HepG2 (cell line): ENCODE data around the gene ADGRG6. TPM values are rescaled to one million over a fixed set of nuclear protein-coding genes. Genes with fewer than 3 reads are reported as not detected.

Experiments
- ATAC-seq: fragments of 200-7000 bp; cut with Tn5 transposase; 3 replicates; pipeline ENCODE4 v1.9.1; 2020; ENCODE audit warnings: mild to moderate bottlenecking, moderate library complexity
- BruUV-seq: library from RNA; stranded (reverse); fragments of 400-500 nt; replicated peaks from 2 replicates; lab custom pipeline; 2021; lab: Mats Ljungman, UMichigan
- CTCF ChIA-PET: fragments of 300-600 bp; formaldehyde crosslinking; extraction: SDS; loops from one replicate; lab custom pipeline; 2021; ENCODE audit warnings: low total read pairs, inconsistent platforms, low intra/inter-chr PET ratio; lab: Yijun Ruan, JAX
- POLR2A ChIA-PET: fragments of 350-600 bp; sonication (Branson Sonifier 250); formaldehyde crosslinking; loops from one replicate; lab custom pipeline; 2020; ENCODE audit warnings: antibody characterized with exemption, inconsistent platforms; lab: Yijun Ruan, JAX
- DNase-seq: peaks from one replicate; pipeline ENCODE4 v3.0.0-alpha.2; 2015; ENCODE audit warnings: low spot score
- FAIRE-seq: peaks from 3 replicates; lab custom pipeline; 2011; peaks lifted over from hg19 to GRCh38; lab: Jason Lieb, UNC
- H2AFZ ChIP-seq: one replicate; pipeline ENCODE4 v1.6.1; 2011; ENCODE audit warnings: low read length, inconsistent platforms
- H3K27ac ChIP-seq: fragments of 300-600 bp; 3 replicates; pipeline ENCODE4 v1.8.0; 2011; ENCODE audit warnings: mixed run types, mild to moderate bottlenecking, mixed read lengths, low read length, inconsistent platforms; ENCODE audit not compliant: insufficient read depth; ENCODE audit errors: extremely low read length
- H3K27me3 ChIP-seq, 2 experiments: fragments of 200-600 bp in 1 of 2; 2 replicates in 1 of 2; 3 replicates in 1 of 2; pipeline versions ENCODE4 v1.6.0 to v1.8.0; 2011; ENCODE audit warnings: low read length in 2 of 2, mild to moderate bottlenecking in 2 of 2, moderate library complexity in 2 of 2, inconsistent platforms in 1 of 2; ENCODE audit not compliant: insufficient read depth in 2 of 2, control insufficient read depth in 1 of 2
- H3K36me3 ChIP-seq, 2 experiments: fragments of 200-600 bp in 1 of 2; replicated peaks in 1 of 2; 2 replicates in 1 of 2; 3 replicates in 1 of 2; pipeline versions ENCODE4 v1.5.1 to v1.8.0; 2011; ENCODE audit warnings: low read length in 2 of 2, inconsistent platforms in 1 of 2; ENCODE audit not compliant: insufficient read depth in 2 of 2, control insufficient read depth in 1 of 2
- H3K4me1 ChIP-seq: 2 replicates; pipeline ENCODE4 v1.5.1; 2012; ENCODE audit warnings: low read length, inconsistent platforms; ENCODE audit not compliant: insufficient read depth
- H3K4me2 ChIP-seq: 2 replicates; pipeline ENCODE4 v1.6.0; 2011; ENCODE audit warnings: low read depth, low read length, inconsistent platforms
- H3K4me3 ChIP-seq, 3 experiments: fragments of 200-600 bp in 1 of 3; sonication (generic), shearing (Covaris generic) in 1 of 3; replicated peaks in 1 of 3; 2 replicates each; pipeline ENCODE4 v1.5.1; 2011 to 2016; ENCODE audit warnings: low read length in 3 of 3, inconsistent platforms in 2 of 3, low read depth in 2 of 3, mild to moderate bottlenecking in 2 of 3, control low read depth in 1 of 3, mixed read lengths in 1 of 3; ENCODE audit not compliant: insufficient read depth in 1 of 3
- H3K79me2 ChIP-seq: one replicate; pipeline ENCODE4 v1.6.1; 2011; ENCODE audit warnings: low read length, inconsistent platforms; ENCODE audit not compliant: insufficient read depth
- H3K9ac ChIP-seq: 2 replicates; pipeline ENCODE4 v1.6.0; 2011; ENCODE audit warnings: mild to moderate bottlenecking, low read depth, low read length, inconsistent platforms; ENCODE audit not compliant: insufficient read depth
- H3K9me3 ChIP-seq: 2 replicates; pipeline ENCODE4 v1.5.1; 2012; ENCODE audit warnings: mild to moderate bottlenecking, low read length
- H4K20me1 ChIP-seq: 2 replicates; pipeline ENCODE4 v1.6.0; 2011; ENCODE audit warnings: inconsistent platforms, mild to moderate bottlenecking, low read length, moderate library complexity; ENCODE audit not compliant: insufficient read depth
- ETS1 ChIP-seq: sonication (generic); formaldehyde crosslinking; IDR thresholded peaks from 2 replicates; pipeline ENCODE4 v1.4.0; 2020; ENCODE audit warnings: missing genetic modification reagents
- FOXC1 ChIP-seq: sonication (generic); formaldehyde crosslinking; IDR thresholded peaks from 2 replicates; pipeline ENCODE4 v1.8.0; 2022; ENCODE audit warnings: mild to moderate bottlenecking, missing genetic modification reagents, borderline replicate concordance
- GTF3A ChIP-seq: sonication (generic); formaldehyde crosslinking; conservative IDR thresholded peaks from 2 replicates; pipeline ENCODE4 v1.4.0; 2020; ENCODE audit warnings: mild to moderate bottlenecking, missing genetic modification reagents
- HMG20B ChIP-seq: conservative IDR thresholded peaks from 2 replicates; pipeline ENCODE4 v1.6.1; 2016; ENCODE audit warnings: missing genetic modification reagents, missing compliant biosample characterization
- JDP2 ChIP-seq: sonication (generic); formaldehyde crosslinking; IDR thresholded peaks from 2 replicates; pipeline ENCODE4 v1.8.1; 2022; ENCODE audit warnings: missing genetic modification reagents, borderline replicate concordance
- MEIS1 ChIP-seq: sonication (generic); formaldehyde crosslinking; IDR thresholded peaks from 2 replicates; pipeline ENCODE4 v1.9.0; 2021; ENCODE audit warnings: mild to moderate bottlenecking, missing genetic modification reagents, moderate library complexity, borderline replicate concordance
- PHF8 ChIP-seq: sonication (generic); formaldehyde crosslinking; IDR thresholded peaks from 2 replicates; pipeline ENCODE4 v1.5.0; 2020; ENCODE audit warnings: missing genetic modification reagents
- RARG ChIP-seq: sonication (generic); formaldehyde crosslinking; IDR thresholded peaks from 2 replicates; pipeline ENCODE4 v1.4.0; 2020; ENCODE audit warnings: low read depth, mild to moderate bottlenecking, missing genetic modification reagents
- SMAD1 ChIP-seq: sonication (generic); formaldehyde crosslinking; IDR thresholded peaks from 2 replicates; pipeline ENCODE4 v1.4.0; 2020; ENCODE audit warnings: missing genetic modification reagents, low read depth, mild to moderate bottlenecking, borderline replicate concordance
- SP4 ChIP-seq: sonication (generic); formaldehyde crosslinking; IDR thresholded peaks from 2 replicates; pipeline ENCODE4 v1.8.1; 2023; ENCODE audit warnings: mild to moderate bottlenecking, missing genetic modification reagents
- TOE1 ChIP-seq: sonication (generic); formaldehyde crosslinking; IDR thresholded peaks from 2 replicates; pipeline ENCODE4 v1.4.0; 2020; ENCODE audit warnings: mild to moderate bottlenecking, missing genetic modification reagents
- TP53 ChIP-seq: sonication (generic); formaldehyde crosslinking; conservative IDR thresholded peaks from 2 replicates; pipeline ENCODE4 v1.4.0; 2020; ENCODE audit warnings: missing genetic modification reagents
- ZBTB8A ChIP-seq: sonication (generic); formaldehyde crosslinking; IDR thresholded peaks from 2 replicates; pipeline ENCODE4 v1.4.0; 2020; ENCODE audit warnings: mild to moderate bottlenecking, low read depth, missing genetic modification reagents, borderline replicate concordance
- ZC3H4 ChIP-seq: sonication (generic); formaldehyde crosslinking; IDR thresholded peaks from 2 replicates; pipeline ENCODE4 v1.4.0; 2020; ENCODE audit warnings: missing genetic modification reagents, borderline replicate concordance
- ZNF33B ChIP-seq: sonication (generic); formaldehyde crosslinking; IDR thresholded peaks from 2 replicates; pipeline ENCODE4 v1.5.1; 2020; ENCODE audit warnings: mild to moderate bottlenecking, missing genetic modification reagents
- ZNF451 ChIP-seq: sonication (generic); formaldehyde crosslinking; IDR thresholded peaks from 2 replicates; pipeline ENCODE4 v1.5.0; 2020; ENCODE audit warnings: mild to moderate bottlenecking, missing genetic modification reagents
- ZNF780A ChIP-seq: sonication (generic); formaldehyde crosslinking; IDR thresholded peaks from 2 replicates; pipeline ENCODE4 v1.8.0; 2022; ENCODE audit warnings: mild to moderate bottlenecking, missing genetic modification reagents, moderate library complexity
- in situ Hi-C: cut with HindIII; loops from 2 replicates; pipeline ENCODE4 v1.10.0; 2017; ENCODE audit warnings: low pct_unique_long_range_greater_than_20kb; ENCODE audit not compliant: extremely low pct_ligation_motif_present
- intact Hi-C: fragments of 100-400 bp; cut with micrococcal nuclease; formaldehyde crosslinking; loops from one replicate; pipeline ENCODE4 v1.10.0; 2022; ENCODE audit not compliant: unreplicated experiment
- polyA plus RNA-seq, 8 experiments: library from polyadenylated mRNA; depleted of rRNA in 3 of 8; stranded (reverse) in 7 of 8; unstranded in 1 of 8; fragments of >200 nt; fragmentation: Illumina TruSeq in 4 of 8; extraction: Trizol in 4 of 8; gene quantifications; 2 replicates each; pipeline versions ENCODE4 v1.2.1 to v1.2.3, GENCODE V29; 2011 to 2016; ENCODE audit warnings: low read depth in 4 of 8, missing spikeins in 1 of 8, mixed read lengths in 1 of 8; ENCODE audit not compliant: insufficient read depth in 1 of 8
- total RNA-seq, 5 experiments: library from RNA; depleted of rRNA; stranded (reverse); fragments of >200 nt; fragmentation: Illumina TruSeq; extraction: Trizol; gene quantifications; 2 replicates each; pipeline ENCODE4 v1.2.3, GENCODE V29; 2016; ENCODE audit warnings: low read depth in 1 of 5
- TF ChIP-seq, protein P1 (sequence below): sonication (generic); formaldehyde crosslinking; IDR thresholded peaks from 2 replicates; pipeline ENCODE4 v1.4.0; 2020; ENCODE audit warnings: missing genetic modification reagents

Gene ADGRG6
- total and polyA plus RNA-seq, 2 of the 13 experiments (the other 11 are each of a cell fraction or from before 2014, with no cell fraction given), result 129 to 249 TPM

GRCh38 chr6:142413111-142413510, 111.3 kb downstream of the ADGRG6 start:
- no peaks in the 10 kb centered on the region for H3K9me3 ChIP-seq
- intact Hi-C loops (no loop called here), in situ Hi-C loops (no loop called here)
- H4K20me1 ChIP-seq, result no peaks in the 10 kb centered on the region
- TF ChIP-seq FOXC1 (CRISPR knock-in tag), result no peak
- no peak for TF ChIP-seq TOE1
- TF ChIP-seq ZNF33B, result no peak
- TF ChIP-seq ZNF451 (CRISPR knock-in tag), result no peak
- no peak for TF ChIP-seq ZBTB8A (CRISPR knock-in tag)
- no peak for TF ChIP-seq MEIS1
- no peak for TF ChIP-seq ZNF780A (CRISPR knock-in tag)
- TF ChIP-seq TP53 (CRISPR knock-in tag), result no peak
- TF ChIP-seq SP4, result no peak
- no peak for TF ChIP-seq SMAD1 (CRISPR knock-in tag)
- no peak for TF ChIP-seq ETS1 (CRISPR knock-in tag)
- TF ChIP-seq GTF3A (CRISPR knock-in tag), result no peak
- no peak for TF ChIP-seq PHF8 (CRISPR knock-in tag)
- TF ChIP-seq, protein P1, sequence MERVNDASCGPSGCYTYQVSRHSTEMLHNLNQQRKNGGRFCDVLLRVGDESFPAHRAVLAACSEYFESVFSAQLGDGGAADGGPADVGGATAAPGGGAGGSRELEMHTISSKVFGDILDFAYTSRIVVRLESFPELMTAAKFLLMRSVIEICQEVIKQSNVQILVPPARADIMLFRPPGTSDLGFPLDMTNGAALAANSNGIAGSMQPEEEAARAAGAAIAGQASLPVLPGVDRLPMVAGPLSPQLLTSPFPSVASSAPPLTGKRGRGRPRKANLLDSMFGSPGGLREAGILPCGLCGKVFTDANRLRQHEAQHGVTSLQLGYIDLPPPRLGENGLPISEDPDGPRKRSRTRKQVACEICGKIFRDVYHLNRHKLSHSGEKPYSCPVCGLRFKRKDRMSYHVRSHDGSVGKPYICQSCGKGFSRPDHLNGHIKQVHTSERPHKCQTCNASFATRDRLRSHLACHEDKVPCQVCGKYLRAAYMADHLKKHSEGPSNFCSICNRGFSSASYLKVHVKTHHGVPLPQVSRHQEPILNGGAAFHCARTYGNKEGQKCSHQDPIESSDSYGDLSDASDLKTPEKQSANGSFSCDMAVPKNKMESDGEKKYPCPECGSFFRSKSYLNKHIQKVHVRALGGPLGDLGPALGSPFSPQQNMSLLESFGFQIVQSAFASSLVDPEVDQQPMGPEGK (CRISPR knock-in tag), result no peak
- TF ChIP-seq RARG, result no peak
- TF ChIP-seq JDP2 (CRISPR knock-in tag), result no peak
- no peak for TF ChIP-seq ZC3H4 (CRISPR knock-in tag)
- TF ChIP-seq HMG20B (CRISPR knock-in tag), result no peak
- H3K79me2 ChIP-seq, result no peaks in the 10 kb centered on the region
- CTCF ChIA-PET, result no interaction called here
- H3K9ac ChIP-seq, result no peak overlapping the region
- BruUV-seq, result no TSS peak
- H3K4me3 ChIP-seq, result no peak overlapping the region
- H3K36me3 ChIP-seq, result peaks cover 38 to 95% of the 10 kb centered on the region in 2 experiments
- no peak for ATAC-seq
- no peak overlapping the region for H2AFZ ChIP-seq
- DNase-seq, result no peak
- H3K4me2 ChIP-seq, result no peak overlapping the region
- no peaks in the 10 kb centered on the region for H3K27me3 ChIP-seq
- no peaks in the 10 kb centered on the region for H3K4me1 ChIP-seq
- POLR2A ChIA-PET, result no interaction called here
- no peak for FAIRE-seq
- no peak overlapping the region for H3K27ac ChIP-seq
